ENCODE measurements around the gene KNL1. TPM values are rescaled to one million over a fixed set of nuclear protein-coding genes. Genes with fewer than 3 reads are reported as not detected.

KNL1 gene
- total RNA-seq, 1 experiment from 2014 or later = 40.3 TPM

GRCh38 chr15:40637221-40637745 lies 43.2 kb downstream of the KNL1 start:
- DNase-seq (ENCODE audit: low spot score) = no peak
- Histone ChIP-seq H3K27ac (ENCODE audit: low read depth, low read length, poor library complexity, severe bottlenecking) (no peak overlapping the region), H3K36me3 (ENCODE audit: insufficient read depth, low read length, poor library complexity, severe bottlenecking) (peaks cover 34% of the 10 kb centered on the region), H3K4me3 (ENCODE audit: low read depth, low read length, poor library complexity, severe bottlenecking) (no peak overlapping the region), H3K27me3 (replicated peaks; ENCODE audit: insufficient read depth, low read depth, low read length, poor library complexity) (no peaks in the 10 kb centered on the region), H3K9me3 (ENCODE audit: low read depth, low read length, poor library complexity, severe bottlenecking) (no peaks in the 10 kb centered on the region), H3K4me1 (ENCODE audit: insufficient read depth, low read length, poor library complexity, severe bottlenecking) (no peaks in the 10 kb centered on the region)
- ChIA-PET POLR2A (ENCODE audit: low non-redundant PET) (no interaction called here), CTCF (no interaction called here)
- no TSS peak for BruUV-seq (replicated peaks)
- intact Hi-C loops (cut with micrococcal nuclease; ENCODE audit: unreplicated experiment) = no loop called here
- TF ChIP-seq CTCF (conservative IDR thresholded peaks at IDR 0.05; ENCODE audit: low read depth, low read length) (no peak), EZH2 (IDR thresholded peaks at IDR 0.05; ENCODE audit: borderline replicate concordance, low read depth, low read length, poor library complexity, severe bottlenecking) (no peak)

GRCh38 chr15:40639677-40640076 lies 45.6 kb downstream of the KNL1 start:
- no peaks in the 10 kb centered on the region for H3K27me3 ChIP-seq (replicated peaks; ENCODE audit: insufficient read depth, low read depth, low read length, poor library complexity)
- POLR2A ChIA-PET (ENCODE audit: low non-redundant PET) = interaction anchor here (0.6 kb wide), 1 partner anchor 50 kb away, joined by 7 read pairs; no protein-coding TSS in a partner anchor
- H3K36me3 ChIP-seq (ENCODE audit: insufficient read depth, low read length, poor library complexity, severe bottlenecking) = peaks cover 21% of the 10 kb centered on the region
- no peak for DNase-seq (ENCODE audit: low spot score)
- H3K27ac ChIP-seq (ENCODE audit: low read depth, low read length, poor library complexity, severe bottlenecking) = no peak overlapping the region
- BruUV-seq (replicated peaks) = no TSS peak
- intact Hi-C loops (cut with micrococcal nuclease; ENCODE audit: unreplicated experiment) = no loop called here
- TF ChIP-seq CTCF (conservative IDR thresholded peaks at IDR 0.05; ENCODE audit: low read depth, low read length) (no peak), EZH2 (IDR thresholded peaks at IDR 0.05; ENCODE audit: borderline replicate concordance, low read depth, low read length, poor library complexity, severe bottlenecking) (no peak)
- no peak overlapping the region for H3K4me3 ChIP-seq (ENCODE audit: low read depth, low read length, poor library complexity, severe bottlenecking)
- no peaks in the 10 kb centered on the region for H3K9me3 ChIP-seq (ENCODE audit: low read depth, low read length, poor library complexity, severe bottlenecking)
- CTCF ChIA-PET = no interaction called here
- no peaks in the 10 kb centered on the region for H3K4me1 ChIP-seq (ENCODE audit: insufficient read depth, low read length, poor library complexity, severe bottlenecking)

GRCh38 chr15:40647523-40647922 lies 53.5 kb downstream of the KNL1 start:
- POLR2A ChIA-PET (ENCODE audit: low non-redundant PET) = no interaction called here
- no peak for DNase-seq (ENCODE audit: low spot score)
- Histone ChIP-seq H3K36me3 (ENCODE audit: insufficient read depth, low read length, poor library complexity, severe bottlenecking) (peaks cover 23% of the 10 kb centered on the region), H3K27ac (ENCODE audit: low read depth, low read length, poor library complexity, severe bottlenecking) (no peak overlapping the region), H3K9me3 (ENCODE audit: low read depth, low read length, poor library complexity, severe bottlenecking) (no peaks in the 10 kb centered on the region), H3K27me3 (replicated peaks; ENCODE audit: insufficient read depth, low read depth, low read length, poor library complexity) (no peaks in the 10 kb centered on the region), H3K4me1 (ENCODE audit: insufficient read depth, low read length, poor library complexity, severe bottlenecking) (no peaks in the 10 kb centered on the region), H3K4me3 (ENCODE audit: low read depth, low read length, poor library complexity, severe bottlenecking) (no peak overlapping the region)
- TF ChIP-seq EZH2 (IDR thresholded peaks at IDR 0.05; ENCODE audit: borderline replicate concordance, low read depth, low read length, poor library complexity, severe bottlenecking) (no peak), CTCF (conservative IDR thresholded peaks at IDR 0.05; ENCODE audit: low read depth, low read length) (no peak)
- no TSS peak for BruUV-seq (replicated peaks)
- CTCF ChIA-PET = no interaction called here
- intact Hi-C loops (cut with micrococcal nuclease; ENCODE audit: unreplicated experiment) = no loop called here
